Suprapubic skin (tissue), 4 donors: ENCODE data around the gene SERP1.

Experiments used
- EP300 ChIP-seq: sonication (generic); formaldehyde crosslinking; IDR thresholded peaks from one replicate; pipeline ENCODE4 v1.6.1; 2017; ENCODE audit warnings: antibody characterized with exemption
- POLR2A ChIP-seq, 2 donors: fragments of 450-650 bp; IDR thresholded peaks; one replicate each; pipeline ENCODE4 v1.6.1; 2017; ENCODE audit warnings: antibody characterized with exemption in 2 of 2, mild to moderate bottlenecking in 2 of 2, moderate library complexity in 2 of 2
- POLR2AphosphoS5 ChIP-seq, 3 donors: sonication (generic); formaldehyde crosslinking; IDR thresholded peaks; one replicate each; pipeline ENCODE4 v1.6.1; 2017; ENCODE audit warnings: antibody characterized with exemption in 3 of 3
- TF ChIP-seq, protein P1 (sequence below), 2 donors: fragments of 200-600 bp in 1 of 2; fragments of 450-650 bp in 1 of 2; sonication (generic) in 1 of 2; IDR thresholded peaks; one replicate each; pipeline ENCODE4 v1.5.1; 2016 to 2019; ENCODE audit warnings: antibody characterized with exemption in 2 of 2, mild to moderate bottlenecking in 1 of 2, moderate library complexity in 1 of 2

DNA sequence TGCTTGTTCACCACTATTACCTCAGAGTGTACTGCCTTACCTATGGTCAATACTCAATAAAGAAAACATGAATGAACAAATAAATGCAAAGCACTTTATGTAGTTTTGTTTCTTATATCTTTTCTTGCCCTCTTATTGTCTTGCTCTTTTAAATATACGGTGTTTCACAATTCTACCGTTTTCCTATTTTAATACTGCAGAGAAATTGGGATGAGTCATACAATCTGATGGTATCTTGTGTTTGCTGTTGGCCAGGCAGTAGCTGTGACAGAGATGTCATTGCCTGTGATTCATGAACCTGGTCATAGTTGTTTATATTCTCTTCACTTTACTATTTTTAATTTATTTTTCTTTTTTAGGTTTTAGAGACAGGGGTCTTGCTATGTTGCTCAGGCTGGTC is 48.3 kb downstream of the SERP1 start:
- TF ChIP-seq, protein P1, sequence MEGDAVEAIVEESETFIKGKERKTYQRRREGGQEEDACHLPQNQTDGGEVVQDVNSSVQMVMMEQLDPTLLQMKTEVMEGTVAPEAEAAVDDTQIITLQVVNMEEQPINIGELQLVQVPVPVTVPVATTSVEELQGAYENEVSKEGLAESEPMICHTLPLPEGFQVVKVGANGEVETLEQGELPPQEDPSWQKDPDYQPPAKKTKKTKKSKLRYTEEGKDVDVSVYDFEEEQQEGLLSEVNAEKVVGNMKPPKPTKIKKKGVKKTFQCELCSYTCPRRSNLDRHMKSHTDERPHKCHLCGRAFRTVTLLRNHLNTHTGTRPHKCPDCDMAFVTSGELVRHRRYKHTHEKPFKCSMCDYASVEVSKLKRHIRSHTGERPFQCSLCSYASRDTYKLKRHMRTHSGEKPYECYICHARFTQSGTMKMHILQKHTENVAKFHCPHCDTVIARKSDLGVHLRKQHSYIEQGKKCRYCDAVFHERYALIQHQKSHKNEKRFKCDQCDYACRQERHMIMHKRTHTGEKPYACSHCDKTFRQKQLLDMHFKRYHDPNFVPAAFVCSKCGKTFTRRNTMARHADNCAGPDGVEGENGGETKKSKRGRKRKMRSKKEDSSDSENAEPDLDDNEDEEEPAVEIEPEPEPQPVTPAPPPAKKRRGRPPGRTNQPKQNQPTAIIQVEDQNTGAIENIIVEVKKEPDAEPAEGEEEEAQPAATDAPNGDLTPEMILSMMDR (IDR thresholded peaks at IDR 0.05), result no peak
- no peak for TF ChIP-seq POLR2AphosphoS5 (IDR thresholded peaks at IDR 0.05)
- TF ChIP-seq POLR2A (IDR thresholded peaks at IDR 0.05), result no peak
- TF ChIP-seq EP300, result no peak
